ENCODE data around the gene TST.
"Not testable (repeated sequence)": the region's sequence is repeated elsewhere in the genome, so short reads cannot be mapped to it uniquely, and the experiment has no call there.

TST gene

GRCh38 chr22:37014415-37014806 is 4.8 kb downstream of the TST start:
- no peak for DNase-seq (ENCODE audit: low read depth in 2 of 2)

- no peak for DNase-seq (ENCODE audit: low read depth in 2 of 2)
These were observed 6.3 kb downstream of the TST start for GRCh38 chr22:37012956-37013355.

DNA sequence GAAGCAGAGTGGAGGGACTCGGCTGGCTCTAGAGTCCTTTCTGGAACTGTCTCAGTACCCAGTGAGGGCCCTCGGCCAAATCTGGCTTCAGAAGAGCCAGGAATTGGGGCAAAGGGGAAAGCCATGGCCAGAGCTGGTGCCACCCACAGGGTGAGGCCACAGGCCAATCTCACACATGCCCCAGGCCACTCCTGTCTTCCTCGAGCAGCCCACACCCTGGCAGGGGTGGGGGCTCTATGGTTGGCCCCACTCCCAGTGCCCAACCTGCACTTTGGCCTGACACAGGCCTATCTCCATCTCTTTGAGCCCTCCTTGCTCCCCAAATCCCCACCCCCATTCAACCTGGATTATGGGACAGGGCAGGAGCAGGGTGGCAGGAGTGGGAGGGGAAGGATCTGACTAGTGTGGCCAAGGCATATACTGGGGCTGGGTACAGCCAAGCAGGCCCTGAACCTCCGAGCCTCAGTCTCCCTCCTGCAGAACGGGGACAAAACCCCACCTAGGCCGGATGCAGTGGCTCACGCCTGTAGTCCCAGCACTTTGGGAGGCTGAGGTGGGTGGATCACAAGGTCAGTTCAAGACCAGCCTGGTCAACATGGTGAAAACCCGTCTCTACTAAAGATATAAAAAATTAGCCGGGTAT is 6.9 kb downstream of the TST start:
- DNase-seq (ENCODE audit: low read depth in 2 of 2), result no peak

- no peak for DNase-seq (ENCODE audit: low read depth in 2 of 2)
These were observed 7.8 kb downstream of the TST start for GRCh38 chr22:37011472-37011871.

DNA sequence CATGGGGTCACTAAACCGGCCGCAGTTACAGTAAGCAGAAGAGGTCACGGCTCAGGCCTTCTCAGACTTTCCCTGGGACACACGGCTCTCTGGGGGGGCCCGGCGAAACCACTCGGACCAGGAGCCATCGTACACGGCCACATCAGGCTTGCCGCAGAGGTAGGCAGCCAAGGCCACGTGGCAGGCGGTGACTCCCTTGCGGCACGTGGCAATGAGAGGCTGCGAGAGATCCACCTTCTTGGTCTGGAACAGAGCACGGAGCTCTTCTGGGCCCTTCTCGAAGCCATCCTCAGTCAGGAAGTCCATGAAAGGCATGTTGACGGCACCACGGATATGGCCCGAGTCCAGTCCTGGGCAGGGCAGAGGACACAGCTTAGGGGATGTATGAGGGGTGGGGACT is 8.3 kb downstream of the TST start:
- DNase-seq (ENCODE audit: low read depth in 2 of 2), result no peak

DNA sequence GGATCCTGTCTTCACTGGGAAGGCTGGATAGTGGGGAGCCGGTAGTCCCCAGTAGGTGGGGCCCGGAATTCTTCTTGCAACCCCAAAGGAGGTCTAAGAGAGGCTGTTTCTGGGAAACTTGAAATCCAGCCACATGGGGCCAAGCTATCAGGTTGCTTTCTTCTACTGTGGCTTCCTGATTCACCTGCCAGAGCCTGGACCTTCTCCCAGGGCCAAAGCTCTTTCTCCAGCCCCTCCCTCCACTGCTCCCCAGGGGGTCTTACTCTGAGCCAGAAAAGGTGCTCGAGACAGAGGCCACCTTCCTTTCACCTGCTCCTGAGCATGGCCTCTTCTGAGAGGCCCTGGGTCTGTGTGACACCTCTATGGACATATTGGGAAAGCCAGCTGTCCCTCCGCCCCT is 9.1 kb downstream of the TST start:
- DNase-seq (ENCODE audit: low read depth in 2 of 2), result no peak

DNA sequence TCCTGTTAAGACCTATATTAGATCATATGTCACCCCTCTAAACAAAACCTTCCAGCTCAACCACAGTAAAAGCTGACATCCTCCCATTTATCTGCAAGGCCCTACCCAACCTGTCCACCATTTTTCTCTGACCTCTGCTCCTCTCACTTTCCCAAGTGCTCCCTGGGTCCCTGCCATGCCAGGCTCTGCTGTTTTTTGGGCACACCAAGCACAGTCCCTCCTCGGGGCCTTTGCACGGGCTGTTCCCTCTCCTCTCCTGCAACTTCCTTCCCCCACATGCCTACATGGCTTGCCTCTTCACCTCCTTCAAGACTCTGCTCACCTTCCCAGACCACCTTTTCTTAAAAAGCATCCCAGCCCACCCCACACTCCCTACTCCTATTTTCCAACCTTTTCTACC is 9.8 kb downstream of the TST start:
- no peak for DNase-seq (ENCODE audit: low read depth in 2 of 2)

GRCh38 chr22:37008365-37008764 is 10.9 kb downstream of the TST start:
- no peak for DNase-seq (ENCODE audit: low read depth in 2 of 2)

- no peak for DNase-seq (ENCODE audit: low read depth in 2 of 2)
These were observed 11.6 kb downstream of the TST start for GRCh38 chr22:37007651-37008050.

DNA sequence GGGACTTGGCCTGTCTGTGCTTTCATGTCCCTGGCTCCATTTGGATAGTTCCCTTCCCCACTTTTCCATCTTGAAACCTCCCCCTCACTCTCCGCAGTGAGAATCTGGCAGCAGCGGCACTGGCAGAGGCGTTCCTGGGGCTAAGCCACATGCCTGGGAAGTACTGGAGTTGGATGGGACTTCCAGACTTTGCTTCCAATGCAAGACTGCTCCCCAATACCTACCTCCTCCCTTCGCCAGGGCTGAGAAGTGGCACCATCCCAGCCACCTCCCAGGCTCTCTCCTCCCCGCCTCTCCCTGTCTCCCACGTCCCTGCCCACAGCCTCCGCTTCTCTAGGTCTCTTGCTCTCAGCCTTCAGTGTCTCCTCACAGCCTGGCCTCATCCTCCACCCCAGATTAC is 16.6 kb downstream of the TST start:
- DNase-seq (ENCODE audit: low read depth in 2 of 2), result no peak

GRCh38 chr22:37001826-37002225 is 17.4 kb downstream of the TST start:
- DNase-seq (ENCODE audit: low read depth in 2 of 2), result no peak

- no peak for DNase-seq (ENCODE audit: low read depth in 2 of 2)
These were observed 18.3 kb downstream of the TST start for GRCh38 chr22:37000676-37001534.

- DNase-seq (ENCODE audit: low read depth in 2 of 2), result no peak
These were observed 19.8 kb downstream of the TST start for GRCh38 chr22:36999463-36999862.

- DNase-seq (ENCODE audit: low read depth in 2 of 2), result no peak
These were observed 20.5 kb downstream of the TST start for GRCh38 chr22:36998620-36999351.

GRCh38 chr22:36997746-36998145 is 21.5 kb downstream of the TST start:
- no peak for DNase-seq (ENCODE audit: low read depth in 2 of 2)

DNA sequence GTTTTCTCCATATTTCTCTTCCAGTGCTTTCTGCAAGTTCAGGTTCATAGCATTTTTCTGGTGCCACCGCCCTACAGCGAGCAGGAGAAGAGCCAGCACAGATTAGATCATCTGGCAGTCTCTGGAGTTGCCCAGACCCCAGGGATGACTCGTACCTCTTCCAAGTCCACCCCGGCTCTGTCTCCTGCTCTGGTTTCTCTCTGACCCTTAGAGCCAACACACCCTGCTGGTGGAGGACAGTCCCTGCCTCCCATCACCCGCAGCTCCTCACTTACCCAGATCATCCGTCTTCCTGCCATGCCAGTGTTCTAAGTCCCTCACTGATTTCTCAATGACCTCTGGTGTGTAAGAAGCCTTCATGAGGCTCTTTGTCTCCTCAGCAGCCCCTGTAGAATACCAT is 28.0 kb downstream of the TST start:
- no peak for DNase-seq (ENCODE audit: low read depth in 2 of 2)

DNA sequence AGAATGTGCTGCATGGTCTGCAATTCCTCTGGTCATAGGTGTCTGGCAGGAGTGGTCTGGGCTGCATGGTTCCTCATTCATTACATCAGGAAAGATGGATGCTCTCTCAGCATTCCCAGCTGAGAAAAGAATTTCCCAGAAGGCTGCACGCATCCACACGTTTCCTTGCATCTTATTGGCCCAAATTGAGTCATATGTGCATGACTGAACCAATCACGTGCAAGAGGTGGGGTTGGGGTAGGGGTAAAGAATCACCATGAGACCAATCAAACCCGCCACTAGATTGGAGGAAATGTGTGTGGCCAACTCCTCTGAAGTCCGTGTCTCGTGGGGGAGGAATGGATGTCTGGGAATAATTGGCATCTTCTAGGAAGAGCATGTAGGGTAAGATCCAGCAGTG is 28.8 kb downstream of the TST start:
- DNase-seq (ENCODE audit: low read depth in 2 of 2), result no peak

- not testable (repeated sequence) for DNase-seq (ENCODE audit: low read depth in 2 of 2)
These were observed 30.2 kb downstream of the TST start for GRCh38 chr22:36989012-36989411.

DNA sequence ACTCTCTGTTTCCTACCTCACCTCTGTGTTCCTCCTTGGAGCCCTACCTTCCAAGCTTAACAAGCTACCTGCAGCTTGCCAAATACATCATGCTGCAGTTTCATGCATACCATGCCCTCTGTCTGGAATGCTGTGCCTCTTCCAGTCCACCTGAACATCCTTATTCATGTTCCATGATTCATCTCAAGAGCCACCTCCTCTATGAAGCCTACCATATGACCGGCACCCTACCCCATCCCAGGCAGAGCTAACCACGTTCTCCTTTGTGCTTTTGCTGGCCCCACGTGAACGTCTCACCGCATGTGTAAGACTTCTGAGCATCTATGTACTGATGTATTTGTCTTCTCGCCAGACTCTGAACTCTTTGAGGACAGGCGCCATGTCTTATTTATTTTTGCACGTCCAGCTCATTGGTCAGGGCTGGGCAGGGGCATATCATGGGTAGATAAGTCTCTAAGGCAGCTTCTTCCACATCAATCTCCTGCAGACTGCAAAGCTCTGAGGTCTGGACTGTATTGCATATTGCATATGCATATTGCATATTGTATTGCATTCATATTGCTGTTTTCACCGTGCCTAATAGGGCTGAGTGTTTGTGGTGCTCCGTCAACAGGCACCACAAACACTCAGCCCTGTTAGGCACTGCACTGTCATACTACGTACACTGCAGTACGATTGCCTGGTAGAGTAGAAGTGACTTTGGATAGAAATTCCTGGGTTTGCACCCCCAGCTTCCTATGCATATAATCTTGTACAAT is 31.0 kb downstream of the TST start:
- DNase-seq (ENCODE audit: low read depth in 2 of 2), result no peak

DNA sequence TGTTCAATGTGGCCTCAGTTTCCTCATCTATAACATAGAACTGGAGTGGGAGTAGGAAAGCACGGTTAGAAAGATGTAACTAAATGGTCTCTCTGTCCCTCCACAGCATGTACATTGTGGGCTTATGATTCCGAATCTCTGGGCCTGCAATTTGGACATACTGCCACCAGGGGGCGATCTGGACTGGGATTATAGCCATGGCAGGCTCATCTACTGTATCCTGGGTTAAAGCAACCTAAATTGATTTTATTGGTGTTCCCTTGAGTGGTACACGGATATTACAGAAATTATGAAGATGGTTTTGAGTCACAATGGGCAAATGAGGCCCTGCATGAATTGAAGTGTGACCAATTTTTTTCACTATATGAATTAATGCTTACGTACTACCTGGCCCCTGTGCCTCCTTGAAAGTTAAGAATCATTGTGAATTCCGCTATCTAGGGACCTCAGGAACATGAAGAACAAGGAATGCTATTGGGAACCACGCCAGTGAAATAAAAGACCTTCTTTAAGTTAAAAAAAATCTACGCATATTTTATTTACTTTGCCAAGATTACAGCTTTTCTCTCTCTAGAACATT is 32.9 kb downstream of the TST start:
- DNase-seq (ENCODE audit: low read depth in 2 of 2), result peak; percentile 21 to 38

DNA sequence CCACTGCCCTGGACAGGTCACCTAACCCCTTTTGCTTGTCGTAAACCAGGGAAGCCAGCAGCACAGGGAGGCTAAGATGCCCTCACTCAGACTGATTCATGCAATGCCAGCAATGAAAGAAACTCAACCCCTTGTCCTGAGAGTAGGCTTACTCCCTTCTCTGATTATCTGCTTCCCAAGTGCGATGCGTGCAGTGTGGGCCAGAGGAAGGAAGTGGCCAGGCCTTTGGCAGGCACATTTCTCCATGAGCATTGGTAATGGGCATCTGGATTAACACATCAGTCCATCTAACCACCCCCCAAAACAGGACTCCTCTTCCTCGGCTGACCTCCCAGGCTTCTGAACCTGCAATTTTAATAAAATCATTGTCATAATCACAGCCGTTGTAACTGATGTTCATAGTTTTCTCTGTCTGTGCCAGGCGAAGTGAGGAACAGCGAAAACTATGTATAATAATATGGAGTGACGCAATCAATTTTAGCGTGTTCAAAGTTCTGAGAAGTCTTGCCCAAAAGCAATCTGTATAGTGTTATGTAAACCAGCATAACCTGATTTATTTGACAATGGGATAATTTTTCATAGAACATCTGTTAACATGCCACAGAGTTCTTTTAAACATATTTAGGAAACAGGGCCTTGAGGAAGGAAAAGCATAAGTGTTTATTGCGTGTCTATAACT is 33.9 kb downstream of the TST start:
- DNase-seq (ENCODE audit: low read depth in 2 of 2), result no peak
